ENCODE measurements around the gene NOSIP.
A peak's percentile ranks its signal among the peaks of the same experiment; 100 is the strongest.

NOSIP gene

GRCh38 chr19:49590971-49591730, 10.8 kb upstream of the NOSIP start, which contains the start of gene PRR12:
Gene PRR12, plus strand, starts transcription at chr19:49591182. Its CDS starts 473 bp downstream, at chr19:49591655.
- Histone ChIP-seq H3K36me3 (peaks cover 21% of the 10 kb centered on the region), H3K27ac (peak within 1 kb of the TSS; percentile 82), H3K4me1 (ENCODE audit: control insufficient read depth in 1 of 2, insufficient read depth in 1 of 2, low read depth in 1 of 2, low read length in 1 of 2) (peaks cover 27 to 32% of the 10 kb centered on the region in 2 experiments), H3K4me3 (ENCODE audit: low read depth in 1 of 2, low read length in 1 of 2) (peak within 1 kb of the TSS; percentile 76 to 88), H3K9me3 (no peaks in the 10 kb centered on the region), H3K27me3 (no peaks in the 10 kb centered on the region)
- no peak for TF ChIP-seq CTCF (IDR thresholded peaks at IDR 0.05)

- Histone ChIP-seq H3K27ac (peak overlapping the region; percentile 82), H3K4me1 (ENCODE audit: control insufficient read depth in 1 of 2, insufficient read depth in 1 of 2, low read depth in 1 of 2, low read length in 1 of 2) (peaks cover 27 to 32% of the 10 kb centered on the region in 2 experiments), H3K36me3 (peaks cover 13% of the 10 kb centered on the region), H3K4me3 (ENCODE audit: low read depth in 1 of 2, low read length in 1 of 2) (peak overlapping the region; percentile 76 to 88), H3K9me3 (no peaks in the 10 kb centered on the region), H3K27me3 (no peaks in the 10 kb centered on the region)
- peak; percentile 11 for TF ChIP-seq CTCF (IDR thresholded peaks at IDR 0.05)
These were observed 10.0 kb upstream of the NOSIP start for GRCh38 chr19:49590071-49590970.

- peak overlapping the region in 1 of 2 experiments; percentile 88 for H3K4me3 ChIP-seq (ENCODE audit: low read depth in 1 of 2, low read length in 1 of 2)
- H3K27ac ChIP-seq: peak overlapping the region; percentile 82
These were observed 9.1 kb upstream of the NOSIP start for GRCh38 chr19:49589502-49589905.

GRCh38 chr19:49588365-49589122, 8.2 kb upstream of the NOSIP start:
- H3K4me3 ChIP-seq (ENCODE audit: low read depth in 1 of 2, low read length in 1 of 2): no peak overlapping the region

More at GRCh38 chr19:49589502-49589905, 9.1 kb upstream of the NOSIP start:
- no peaks in the 10 kb centered on the region for H3K27me3 ChIP-seq
- TF ChIP-seq CTCF (IDR thresholded peaks at IDR 0.05): no peak
- peaks cover 4% of the 10 kb centered on the region for H3K36me3 ChIP-seq
- no peaks in the 10 kb centered on the region for H3K9me3 ChIP-seq
- H3K4me1 ChIP-seq (ENCODE audit: control insufficient read depth in 1 of 2, insufficient read depth in 1 of 2, low read depth in 1 of 2, low read length in 1 of 2): peaks cover 27 to 32% of the 10 kb centered on the region in 2 experiments

More at GRCh38 chr19:49588365-49589122, 8.2 kb upstream of the NOSIP start:
- no peaks in the 10 kb centered on the region for H3K27me3 ChIP-seq
- no peak for TF ChIP-seq CTCF (IDR thresholded peaks at IDR 0.05)
- no peaks in the 10 kb centered on the region for H3K36me3 ChIP-seq
- H3K4me1 ChIP-seq (ENCODE audit: control insufficient read depth in 1 of 2, insufficient read depth in 1 of 2, low read depth in 1 of 2, low read length in 1 of 2): peaks cover 24 to 30% of the 10 kb centered on the region in 2 experiments
- H3K9me3 ChIP-seq: no peaks in the 10 kb centered on the region
- H3K27ac ChIP-seq: no peak overlapping the region
